DND-41 (cell line): ENCODE data around the gene GABRR2.

ENCODE experiments used
- EZH2 ChIP-seq: IDR thresholded peaks from 3 replicates; pipeline ENCODE4 v1.6.1; 2012; ENCODE audit warnings: borderline replicate concordance, low read depth, mild to moderate bottlenecking, moderate library complexity, low read length, inconsistent platforms; ENCODE audit not compliant: severe bottlenecking
- TF ChIP-seq, protein P1 (sequence below): IDR thresholded peaks from 2 replicates; pipeline ENCODE4 v1.5.1; 2012; ENCODE audit warnings: borderline replicate concordance, low read length, moderate library complexity, mild to moderate bottlenecking; ENCODE audit not compliant: poor library complexity, severe bottlenecking; ENCODE audit errors: extremely low read depth

DNA sequence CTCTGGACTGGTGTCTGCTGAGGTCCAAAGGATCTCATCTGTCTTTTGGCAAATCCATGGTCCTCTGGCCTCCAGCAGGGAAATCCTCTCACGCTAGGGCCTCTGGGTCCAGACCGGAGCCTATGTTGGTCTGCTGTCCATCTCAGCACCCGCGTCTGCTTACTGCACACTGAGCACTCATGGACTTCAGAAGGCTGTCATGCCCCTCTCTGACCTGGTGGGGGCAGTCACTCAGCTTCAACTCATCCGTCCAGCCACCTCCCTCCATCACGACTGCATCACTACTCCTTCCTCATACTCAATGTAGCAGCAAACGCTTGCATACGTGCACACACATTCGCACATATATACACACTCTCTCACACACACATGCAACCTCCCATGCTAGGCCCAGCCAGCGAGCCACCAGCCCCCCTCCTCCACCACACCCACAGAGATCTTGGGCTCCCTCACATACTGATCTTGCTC, 33.3 kb downstream of the GABRR2 start:
- TF ChIP-seq, protein P1, sequence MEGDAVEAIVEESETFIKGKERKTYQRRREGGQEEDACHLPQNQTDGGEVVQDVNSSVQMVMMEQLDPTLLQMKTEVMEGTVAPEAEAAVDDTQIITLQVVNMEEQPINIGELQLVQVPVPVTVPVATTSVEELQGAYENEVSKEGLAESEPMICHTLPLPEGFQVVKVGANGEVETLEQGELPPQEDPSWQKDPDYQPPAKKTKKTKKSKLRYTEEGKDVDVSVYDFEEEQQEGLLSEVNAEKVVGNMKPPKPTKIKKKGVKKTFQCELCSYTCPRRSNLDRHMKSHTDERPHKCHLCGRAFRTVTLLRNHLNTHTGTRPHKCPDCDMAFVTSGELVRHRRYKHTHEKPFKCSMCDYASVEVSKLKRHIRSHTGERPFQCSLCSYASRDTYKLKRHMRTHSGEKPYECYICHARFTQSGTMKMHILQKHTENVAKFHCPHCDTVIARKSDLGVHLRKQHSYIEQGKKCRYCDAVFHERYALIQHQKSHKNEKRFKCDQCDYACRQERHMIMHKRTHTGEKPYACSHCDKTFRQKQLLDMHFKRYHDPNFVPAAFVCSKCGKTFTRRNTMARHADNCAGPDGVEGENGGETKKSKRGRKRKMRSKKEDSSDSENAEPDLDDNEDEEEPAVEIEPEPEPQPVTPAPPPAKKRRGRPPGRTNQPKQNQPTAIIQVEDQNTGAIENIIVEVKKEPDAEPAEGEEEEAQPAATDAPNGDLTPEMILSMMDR = peak; percentile 72
- TF ChIP-seq EZH2 = no peak
